GM18868 (cell line): ENCODE results near the gene TFRC.
"Not testable (repeated sequence)": the region's sequence is repeated elsewhere in the genome, so short reads cannot be mapped to it uniquely, and the experiment has no call there.

ENCODE experiments used
- ATAC-seq: cut with Tn5 transposase; IDR thresholded peaks from one replicate; pipeline ENCODE4 v1.9.1; 2021; ENCODE audit warnings: mild to moderate bottlenecking, moderate library complexity; ENCODE audit not compliant: unreplicated experiment

The TFRC gene

GRCh38 chr3:196007744-196008335, 74.0 kb downstream of the TFRC start:
- no peak for ATAC-seq

- ATAC-seq = not testable (repeated sequence)
Observed at GRCh38 chr3:196005338-196005737, 76.6 kb downstream of the TFRC start.

GRCh38 chr3:196004359-196005052, 77.4 kb downstream of the TFRC start:
- ATAC-seq = not testable (repeated sequence)

DNA sequence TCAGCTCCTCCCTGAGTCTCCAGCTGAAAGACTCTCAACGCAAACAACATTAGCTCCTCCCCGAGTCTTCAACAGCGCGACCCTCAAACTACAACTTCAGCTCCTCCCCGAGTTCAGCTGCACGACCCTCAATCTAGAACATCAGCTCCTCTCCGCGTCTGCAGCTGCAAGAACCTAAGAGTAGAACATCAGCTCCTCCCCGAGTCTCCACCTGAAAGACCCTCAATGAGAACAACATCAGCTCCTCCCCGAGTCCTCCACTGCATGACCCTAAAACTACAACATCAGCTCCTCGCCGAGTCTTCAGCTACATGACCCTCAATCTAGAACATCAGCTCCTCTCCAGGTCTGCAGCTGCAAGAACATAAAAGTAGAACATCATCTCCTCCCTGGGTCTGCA, 78.3 kb downstream of the TFRC start:
- no peak for ATAC-seq

DNA sequence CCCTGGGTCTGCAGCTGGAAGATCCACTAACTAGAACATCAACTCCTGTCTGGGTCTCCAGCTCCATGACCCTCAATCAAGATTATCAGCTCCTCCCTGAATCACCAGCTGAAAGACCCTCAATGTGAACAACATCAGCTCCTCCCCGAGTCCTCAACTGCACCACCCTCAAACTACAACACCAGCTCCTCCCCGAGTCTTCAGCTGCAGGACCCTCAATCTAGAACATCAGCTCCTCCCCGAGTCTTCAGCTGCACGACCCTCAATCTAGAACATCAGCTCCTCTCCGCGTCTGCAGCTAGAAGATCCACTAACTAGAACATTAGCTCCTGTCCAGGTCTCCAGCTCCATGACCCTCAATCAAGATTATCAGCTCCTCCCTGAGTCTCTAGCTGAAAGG, 79.2 kb downstream of the TFRC start:
- not testable (repeated sequence) for ATAC-seq

- not testable (repeated sequence) for ATAC-seq
Observed at GRCh38 chr3:196001240-196001639, 80.7 kb downstream of the TFRC start.

DNA sequence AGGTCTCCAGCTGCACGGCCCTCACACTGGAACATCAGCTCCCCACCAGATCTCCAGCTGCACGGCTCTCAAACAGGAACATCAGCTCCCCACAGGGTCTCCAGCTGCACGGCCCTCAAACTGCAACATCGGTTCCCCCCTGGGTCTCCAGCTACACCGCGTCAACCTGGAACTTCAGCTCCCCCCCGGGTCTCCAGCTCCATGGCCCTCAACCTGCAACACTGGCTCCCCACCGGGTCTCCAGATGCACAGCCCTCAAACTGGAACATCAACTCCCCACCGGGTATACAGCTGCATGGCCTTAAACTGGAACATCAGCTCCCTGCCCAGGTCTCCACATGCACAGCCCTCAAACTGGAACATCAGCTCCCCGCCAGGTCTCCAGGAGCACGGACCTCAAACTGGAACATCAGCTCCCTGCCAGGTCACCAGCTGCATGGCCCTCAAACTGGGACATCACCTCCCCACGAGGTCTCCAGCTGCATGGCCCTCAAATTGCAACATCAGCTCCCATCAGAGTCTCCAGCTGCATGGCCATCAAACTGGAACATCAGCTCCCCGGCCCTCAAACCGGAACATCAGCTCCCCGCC, 81.4 kb downstream of the TFRC start:
- ATAC-seq = not testable (repeated sequence)

GRCh38 chr3:195999896-196000295, 82.0 kb downstream of the TFRC start:
- no peak for ATAC-seq
